Placental pericyte (primary cell): Measurements from ENCODE around the gene ADNP. TPM values are rescaled to one million over a fixed set of nuclear protein-coding genes. Genes with fewer than 3 reads are reported as not detected.

Experiments used
- small RNA-seq: library from RNA; depleted of rRNA; stranded (forward); fragments of <200 nt; gene quantifications from one replicate; pipeline ENCODE3, GENCODE V24; 2012; ENCODE audit warnings: low replicate concordance
- total RNA-seq: library from RNA; depleted of rRNA; stranded (reverse); fragments of >200 nt; gene quantifications from 2 replicates; pipeline ENCODE4 v1.2.3, GENCODE V29; 2012

ADNP gene
- 23.8 and 27.6 TPM in 2 replicates for total RNA-seq

GRCh38 chr20:50931306-50932015, at the start of gene ADNP:
ADNP (minus strand) TSS chr20:50931437; CDS start chr20:50903996, 27,441 bp downstream.

GRCh38 chr20:50958615-50959542, 27.6 kb upstream of the ADNP start, which contains the start of gene MOCS3:
MOCS3 (plus strand) TSS chr20:50958818; CDS start chr20:50958843, 25 bp downstream.

GRCh38 chr20:50957798-50958614, 26.8 kb upstream of the ADNP start, which contains the start of gene DPM1:
DPM1 (minus strand) TSS chr20:50958532; CDS start chr20:50958523, 9 bp downstream.

Small RNA genes lying within 50 kb of the gene (small RNA-seq; reads per million reads assigned to genes)
- not detected for gene TMSB4XP6

Other genes starting within 250 kb of the ADNP start
- 33.3 and 40.7 TPM in 2 replicates for gene RIPOR3, start 239.9 kb downstream of the ADNP start, total RNA-seq
- 3.4 and 9.6 TPM in 2 replicates for gene PARD6B, start 199.9 kb downstream of the ADNP start, total RNA-seq
- gene BCAS4, start 136.4 kb downstream of the ADNP start, total RNA-seq: 7.0 and 17.5 TPM in 2 replicates
- gene DPM1, start 27.1 kb upstream of the ADNP start, total RNA-seq: 65.6 and 73.3 TPM in 2 replicates
- gene MOCS3, start 27.4 kb upstream of the ADNP start, total RNA-seq: 9.4 and 13.0 TPM in 2 replicates
- 24.9 and 61.6 TPM in 2 replicates for gene KCNG1, start 91.7 kb upstream of the ADNP start, total RNA-seq